ENCODE results near the gene CENATAC.
"Not testable (repeated sequence)": the region's sequence is repeated elsewhere in the genome, so short reads cannot be mapped to it uniquely, and the experiment has no call there.

Gene CENATAC

GRCh38 chr11:118991486-118992038 lies 6.4 kb upstream of the CENATAC start:
- not testable (repeated sequence) for DNase-seq

- DNase-seq, result peak in 11 of 58 donors; percentile 3 to 56 (median 34)
Observed at GRCh38 chr11:118996926-118997626, 862 bp upstream of the CENATAC start.

DNA sequence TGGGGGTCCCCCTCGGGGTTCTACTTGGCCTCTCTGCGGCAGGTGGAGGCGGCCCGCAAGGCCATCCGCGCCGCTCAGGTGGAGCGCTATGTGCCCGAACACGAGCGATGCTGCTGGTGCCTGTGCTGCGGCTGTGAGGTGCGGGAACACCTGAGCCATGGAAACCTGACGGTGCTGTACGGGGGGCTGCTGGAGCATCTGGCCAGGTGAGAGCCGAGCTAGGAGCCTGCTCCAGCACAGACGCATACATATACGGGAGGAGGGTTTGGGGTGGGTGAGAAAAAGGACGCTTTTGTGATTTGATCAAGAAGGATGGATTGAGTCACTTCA lies 415 bp downstream of the CENATAC start:
- DNase-seq, result peak in 3 of 58 donors; percentile 14 to 52 (median 44)

- DNase-seq, result no peak
Observed at GRCh38 chr11:118998822-118999221, 884 bp downstream of the CENATAC start.

DNA sequence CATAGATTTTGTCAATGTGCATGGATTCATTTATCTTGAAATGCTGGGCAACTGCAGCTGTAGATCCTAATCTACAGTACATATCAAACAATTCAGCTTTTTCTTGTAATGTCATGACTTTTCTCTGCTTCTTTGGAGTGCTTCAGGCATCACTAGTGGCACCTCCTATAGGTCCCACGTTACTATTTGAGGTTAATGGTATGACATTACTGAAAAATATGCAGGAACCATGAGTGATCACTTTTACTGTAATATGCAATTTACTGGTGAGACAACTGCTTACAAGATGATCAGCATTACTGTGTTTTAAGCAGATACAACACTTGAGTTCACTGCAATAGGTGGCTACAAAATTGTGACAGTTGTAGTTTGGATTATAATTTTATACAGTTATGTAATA lies 3.0 kb downstream of the CENATAC start:
- DNase-seq, result no peak

GRCh38 chr11:119006656-119007055 lies 8.7 kb downstream of the CENATAC start:
- no peak for DNase-seq

DNA sequence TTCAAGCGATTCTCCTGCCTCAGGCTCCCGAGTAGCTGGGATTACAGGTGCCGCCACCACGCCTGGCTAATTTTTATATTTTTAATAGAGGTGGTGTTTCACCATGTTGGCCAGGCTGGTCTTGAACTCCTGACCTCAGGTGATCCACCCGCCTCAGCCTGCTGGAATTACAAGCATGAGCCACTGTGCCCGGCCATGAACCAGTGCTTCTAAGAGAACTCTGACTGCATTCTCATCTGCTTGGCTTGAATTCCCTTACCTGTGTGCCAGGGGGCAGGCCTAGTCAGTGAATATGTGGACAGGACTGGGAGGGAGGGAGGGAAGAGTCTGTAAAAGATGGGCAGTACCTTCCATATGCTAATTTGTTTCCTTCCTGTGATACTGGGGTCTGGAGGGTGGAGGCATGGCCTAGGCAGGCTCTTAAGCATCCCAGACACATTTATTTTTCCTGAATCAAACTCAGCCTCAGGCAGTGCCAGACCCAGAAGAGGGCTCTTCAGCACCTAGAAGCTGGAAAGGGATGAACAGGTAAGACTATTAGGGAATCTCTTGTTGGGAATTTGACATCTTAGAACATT lies 13.6 kb downstream of the CENATAC start:
- no peak for DNase-seq

GRCh38 chr11:119012629-119013170 lies 14.8 kb downstream of the CENATAC start:
- DNase-seq, result no peak

DNA sequence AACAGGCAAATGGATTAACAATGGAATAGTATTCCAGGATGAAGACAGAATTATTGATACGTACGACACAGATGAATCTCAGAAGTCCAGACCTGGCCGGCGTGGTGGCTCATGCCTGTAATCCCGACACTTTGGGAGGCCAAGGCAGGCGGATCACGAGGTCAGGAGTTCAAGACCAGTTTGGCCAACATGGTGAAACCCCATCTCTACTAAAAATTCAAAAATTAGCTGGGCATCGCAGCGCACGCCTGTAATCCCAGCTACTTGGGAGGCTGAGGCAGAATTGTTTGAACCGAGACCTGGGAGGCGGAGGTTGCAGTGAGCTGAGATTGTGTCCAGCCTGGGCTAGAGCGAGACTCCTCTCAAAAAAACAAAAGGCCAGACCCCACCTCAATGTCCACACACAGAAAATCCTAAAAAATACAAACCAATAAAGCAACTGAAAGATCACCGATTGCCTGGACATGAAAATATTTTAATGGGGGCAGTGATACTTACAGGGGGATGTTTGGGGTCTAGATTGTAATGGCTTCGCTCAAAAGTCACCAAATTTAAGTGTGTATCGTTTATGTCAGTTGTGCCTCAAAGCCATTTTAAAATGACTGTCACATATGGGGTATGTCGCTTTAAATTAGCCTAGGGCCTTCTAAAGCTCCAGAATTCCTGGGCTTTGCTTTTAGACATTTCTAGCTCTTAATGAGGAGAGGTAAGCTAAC lies 16.4 kb downstream of the CENATAC start:
- DNase-seq, result no peak

GRCh38 chr11:119015054-119015611 lies 17.2 kb downstream of the CENATAC start:
- DNase-seq, result no peak

DNA sequence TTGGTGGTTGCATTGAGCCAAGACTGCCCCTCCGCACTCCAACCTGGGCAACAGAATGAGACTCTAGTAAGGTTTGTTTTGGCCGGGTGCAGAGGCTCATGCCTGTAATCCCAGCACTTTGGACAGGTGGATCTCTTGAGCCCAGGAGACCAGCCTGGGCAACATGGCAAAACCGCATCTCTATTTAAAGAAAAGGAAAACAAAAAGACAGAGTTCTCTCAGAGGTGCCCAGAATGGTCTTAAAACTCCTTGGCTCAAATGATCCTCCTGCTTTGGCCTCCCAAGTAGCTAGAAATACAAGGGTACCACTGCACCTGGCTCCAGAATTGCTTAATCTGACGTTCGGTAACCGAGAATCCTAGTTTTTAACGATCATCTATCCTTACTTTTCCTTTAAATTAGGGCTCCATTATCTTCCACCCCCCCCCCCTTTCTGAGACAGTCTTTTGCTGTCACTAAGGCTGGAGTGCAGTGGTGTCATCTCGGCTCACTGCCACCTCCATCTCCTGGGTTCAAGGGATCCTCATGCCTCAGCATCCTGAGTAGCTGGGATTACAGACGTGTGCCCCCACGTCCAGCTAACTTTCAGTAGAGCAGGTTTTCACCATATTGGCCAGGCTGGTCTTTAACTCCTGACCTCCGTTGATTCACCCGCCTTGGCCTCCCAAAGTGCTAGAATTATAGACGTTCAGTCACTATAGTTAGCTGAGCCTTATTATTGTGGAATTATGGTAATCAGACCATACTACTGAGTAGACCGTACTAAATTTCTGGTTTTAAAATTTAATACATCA lies 18.5 kb downstream of the CENATAC start:
- no peak for DNase-seq

GRCh38 chr11:119017377-119017776 lies 19.4 kb downstream of the CENATAC start:
- not testable (repeated sequence) for DNase-seq

DNA sequence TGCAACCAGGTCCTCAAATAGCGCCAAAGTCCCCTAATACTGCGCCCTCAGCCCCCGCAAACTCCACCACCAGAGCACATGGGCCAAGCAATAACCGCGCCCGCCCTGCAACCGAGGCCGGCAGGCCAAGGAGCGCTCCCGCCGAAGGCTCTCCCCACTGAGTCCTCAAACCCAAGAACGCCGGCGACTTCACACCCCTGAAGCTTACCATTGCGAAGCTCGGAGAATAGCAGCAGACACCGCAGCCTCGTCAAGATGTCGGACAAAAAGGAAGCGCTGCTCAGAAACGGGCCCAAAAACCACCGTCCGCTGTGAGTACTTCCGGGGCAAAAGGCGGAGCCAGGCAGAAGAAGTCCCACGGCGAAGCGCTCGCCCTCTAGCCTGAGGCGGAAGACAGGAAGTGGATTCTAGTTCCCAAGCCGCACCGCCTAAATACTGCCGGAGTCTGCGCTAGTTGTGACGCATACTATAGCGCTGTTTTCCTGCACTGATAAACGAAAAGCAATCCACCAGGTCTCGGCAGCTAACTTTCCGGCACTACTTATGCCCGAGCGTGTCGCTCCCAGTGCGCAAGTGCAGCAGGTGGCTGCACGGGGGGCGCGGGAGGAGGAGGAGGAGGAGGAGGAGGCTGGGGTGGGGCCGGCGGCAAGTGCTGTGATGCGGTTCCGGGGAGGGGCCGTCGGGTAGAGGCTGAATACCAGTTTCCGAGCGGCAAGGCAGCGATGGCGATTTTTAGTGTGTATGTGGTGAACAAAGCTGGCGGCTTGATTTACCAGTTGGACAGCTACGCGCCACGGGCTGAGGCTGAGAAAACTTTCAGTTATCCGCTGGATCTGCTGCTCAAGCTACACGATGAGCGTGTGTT lies 20.4 kb downstream of the CENATAC start, which contains the start of the genes RPS25 and TRAPPC4:
RPS25 (minus strand) TSS at position 270 of the 865 bp plus-strand sequence; CDS start at position 211, 59 bp downstream.
TRAPPC4 (plus strand) TSS at position 693 of the 865 bp plus-strand sequence; CDS start at position 723, 30 bp downstream.
- peak; percentile 79 to 100 (median 97) for DNase-seq

DNA sequence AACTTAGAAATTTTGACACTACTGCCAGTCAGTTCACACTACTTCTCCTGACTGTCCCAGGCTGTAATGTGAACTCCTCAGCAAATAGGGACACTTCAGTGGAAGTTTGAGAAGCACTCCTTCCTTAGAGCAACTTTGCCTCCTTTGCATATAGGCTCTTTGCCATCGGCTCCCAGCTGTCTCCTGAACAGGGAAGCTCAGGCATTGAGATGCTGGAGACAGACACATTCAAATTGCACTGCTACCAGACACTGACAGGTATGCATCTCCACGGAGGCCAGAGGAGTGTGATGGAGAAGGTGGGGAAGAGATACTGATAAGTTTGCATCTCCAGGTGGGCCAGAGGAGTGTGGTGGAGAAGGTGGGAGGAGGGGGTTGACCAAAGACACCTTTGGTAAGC lies 22.1 kb downstream of the CENATAC start:
- no peak for DNase-seq

DNA sequence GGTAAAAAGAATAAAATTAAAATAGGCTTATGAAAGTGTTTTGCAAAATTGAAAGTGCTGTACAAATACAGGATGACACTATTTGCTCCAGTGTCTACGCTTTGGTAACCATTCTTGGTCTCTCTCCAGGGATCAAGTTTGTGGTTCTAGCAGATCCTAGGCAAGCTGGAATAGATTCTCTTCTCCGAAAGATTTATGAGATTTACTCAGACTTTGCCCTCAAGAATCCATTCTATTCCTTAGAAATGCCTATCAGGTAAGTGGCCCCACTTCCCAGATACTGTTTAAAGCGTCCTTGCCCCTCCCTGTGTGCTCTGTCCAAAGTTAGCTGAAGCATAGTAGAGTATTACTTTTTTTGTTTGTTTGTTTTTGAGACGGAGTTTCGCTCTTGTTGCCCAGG lies 23.7 kb downstream of the CENATAC start:
- no peak for DNase-seq

- DNase-seq, result no peak
Observed at GRCh38 chr11:119023741-119024140, 25.8 kb downstream of the CENATAC start.

GRCh38 chr11:119024430-119025098 lies 26.6 kb downstream of the CENATAC start:
- DNase-seq, result no peak

DNA sequence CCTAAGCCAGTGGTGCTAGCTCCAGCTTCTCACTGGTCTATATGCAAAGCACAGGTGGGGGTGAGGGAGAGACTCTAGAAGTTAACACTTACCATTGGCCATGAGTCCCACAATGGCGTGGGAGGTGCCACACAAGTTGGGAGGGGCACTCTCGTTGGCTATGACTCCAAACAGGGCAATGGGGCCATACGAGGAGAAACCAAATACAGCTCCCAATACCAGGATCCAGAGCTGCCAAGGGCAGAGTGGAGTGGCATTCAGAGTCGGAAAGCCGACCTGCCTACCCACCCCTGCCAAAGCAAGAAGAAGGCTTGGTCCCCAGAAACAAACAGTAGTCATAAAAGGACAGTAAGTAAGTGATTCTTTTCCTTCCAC lies 27.1 kb downstream of the CENATAC start:
- no peak for DNase-seq

- no peak for DNase-seq
Observed at GRCh38 chr11:119025541-119025940, 27.6 kb downstream of the CENATAC start.
